ENCODE results near the gene TMBIM4.

TMBIM4 gene

DNA sequence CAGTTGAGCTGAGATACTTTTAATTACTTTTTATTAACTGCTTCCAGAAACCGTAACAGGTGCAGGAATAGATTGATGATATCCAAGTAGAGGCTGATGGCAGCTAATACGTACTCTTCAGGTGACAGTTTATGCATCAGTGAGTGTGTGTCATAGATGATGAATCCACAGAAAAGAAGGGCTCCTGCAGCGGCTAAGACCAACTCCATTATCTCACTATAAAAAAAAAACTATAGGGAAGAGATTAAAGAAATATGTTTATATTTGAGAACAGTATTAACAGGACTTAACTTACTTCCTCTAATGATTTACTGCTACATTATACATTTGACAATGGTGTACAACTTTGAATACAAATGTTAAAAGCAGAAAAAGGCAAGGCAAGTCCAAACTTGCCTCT is 31.9 kb downstream of the TMBIM4 start:
- DNase-seq: no peak

DNA sequence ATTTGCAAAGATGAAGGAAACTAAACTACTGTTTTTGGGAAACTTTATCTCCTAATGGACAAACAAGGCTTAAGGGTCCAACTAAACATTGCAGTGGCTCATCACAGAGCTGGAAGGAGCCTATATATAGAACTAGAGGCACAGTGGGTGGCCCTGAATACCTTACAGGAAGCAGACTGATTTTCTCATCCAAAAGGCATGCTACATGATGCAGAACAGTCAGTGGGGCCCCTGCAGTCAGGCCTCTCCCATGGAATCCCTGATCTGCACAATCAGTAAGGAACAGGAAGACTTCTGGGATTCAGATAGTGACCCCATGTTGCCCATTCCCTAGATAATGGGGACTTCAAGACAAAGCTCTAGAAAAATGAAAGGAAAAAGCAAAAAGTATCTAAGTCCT is 37.4 kb downstream of the TMBIM4 start:
- no peak for DNase-seq

GRCh38 chr12:66131067-66131688 is 38.6 kb downstream of the TMBIM4 start:
- DNase-seq: peak in 1 of 2 experiments; percentile 33

DNA sequence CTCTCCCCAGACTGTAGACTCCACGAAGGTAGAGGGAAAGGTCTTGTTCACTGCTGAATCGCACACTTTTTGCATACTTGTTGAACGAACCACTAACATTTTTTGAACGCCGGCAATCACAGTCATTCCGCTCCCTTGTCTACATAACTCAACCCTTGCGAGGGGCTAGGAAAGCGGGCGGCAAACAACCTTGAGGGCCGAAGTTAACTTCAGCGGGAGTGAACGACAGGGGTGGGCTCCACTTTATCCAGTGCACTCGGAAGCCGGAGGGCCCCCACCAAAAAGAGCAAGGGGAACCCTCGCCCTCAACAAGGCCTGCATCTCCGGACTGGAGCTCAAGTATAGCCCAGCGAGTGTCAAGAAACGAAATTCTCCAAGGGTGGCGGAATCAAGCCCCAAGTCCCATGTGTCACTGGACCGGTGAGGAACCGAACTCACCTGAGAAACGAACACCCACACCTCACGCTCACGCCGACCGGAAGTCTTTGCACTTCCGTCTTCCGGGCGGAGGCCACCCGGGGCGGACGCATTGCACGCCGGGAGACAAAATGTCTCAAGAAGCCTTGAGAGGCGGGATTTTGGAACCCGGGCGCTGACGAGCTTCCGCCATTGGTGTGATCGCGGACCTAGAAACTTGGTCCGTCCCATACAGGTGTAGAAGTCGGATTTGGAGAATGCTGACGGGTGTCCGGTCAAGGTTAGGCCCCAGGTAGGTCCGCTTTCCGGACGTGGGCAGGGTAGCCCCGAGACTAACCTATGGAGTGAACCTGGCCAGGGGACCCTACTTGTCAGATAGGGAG is 39.3 kb downstream of the TMBIM4 start, which contains the start of gene LLPH:
LLPH (minus strand) TSS at position 484 of the 800 bp plus-strand sequence. CDS start 1,644 bp downstream, outside the sequence.
- peak; percentile 87 to 95 for DNase-seq

DNA sequence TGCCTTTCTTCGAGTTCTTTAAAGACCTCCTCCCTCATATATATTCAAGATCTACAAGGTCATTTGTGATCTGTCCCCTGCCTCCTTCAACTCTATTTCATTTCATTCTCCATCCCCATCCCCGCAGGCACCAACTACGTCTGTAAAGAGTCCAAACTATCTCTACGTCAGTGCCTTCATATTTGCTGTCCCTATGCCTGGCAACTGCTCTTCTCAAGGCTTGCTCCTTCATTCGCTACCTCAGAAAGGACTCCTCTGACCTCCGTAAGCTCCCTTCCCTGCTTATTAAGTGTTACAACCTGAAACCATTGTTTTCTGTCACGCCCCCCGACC is 39.9 kb downstream of the TMBIM4 start:
- no peak for DNase-seq

DNA sequence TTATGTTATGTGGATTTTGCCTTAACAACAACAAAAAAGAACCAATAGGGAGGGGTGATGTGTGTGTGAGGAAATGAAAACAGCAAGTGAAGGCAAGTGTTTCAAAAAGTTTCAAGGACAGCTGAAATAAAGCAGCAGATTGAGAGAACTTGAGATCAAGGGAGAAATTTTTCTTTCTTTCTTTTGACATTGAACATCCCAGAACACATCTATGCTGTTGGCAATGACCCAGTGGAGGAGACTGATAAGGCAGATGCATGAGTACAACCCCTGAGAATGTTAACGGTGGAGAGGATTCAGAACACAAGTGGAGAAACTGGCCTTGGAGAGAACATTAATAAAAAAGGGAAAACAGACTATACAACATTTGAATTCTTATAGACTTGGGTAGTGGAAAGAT is 42.1 kb downstream of the TMBIM4 start:
- no peak for DNase-seq

- no peak for DNase-seq
Observed at GRCh38 chr12:66120477-66120876, 49.3 kb downstream of the TMBIM4 start.

GRCh38 chr12:66119870-66120241 is 49.9 kb downstream of the TMBIM4 start:
- no peak for DNase-seq

DNA sequence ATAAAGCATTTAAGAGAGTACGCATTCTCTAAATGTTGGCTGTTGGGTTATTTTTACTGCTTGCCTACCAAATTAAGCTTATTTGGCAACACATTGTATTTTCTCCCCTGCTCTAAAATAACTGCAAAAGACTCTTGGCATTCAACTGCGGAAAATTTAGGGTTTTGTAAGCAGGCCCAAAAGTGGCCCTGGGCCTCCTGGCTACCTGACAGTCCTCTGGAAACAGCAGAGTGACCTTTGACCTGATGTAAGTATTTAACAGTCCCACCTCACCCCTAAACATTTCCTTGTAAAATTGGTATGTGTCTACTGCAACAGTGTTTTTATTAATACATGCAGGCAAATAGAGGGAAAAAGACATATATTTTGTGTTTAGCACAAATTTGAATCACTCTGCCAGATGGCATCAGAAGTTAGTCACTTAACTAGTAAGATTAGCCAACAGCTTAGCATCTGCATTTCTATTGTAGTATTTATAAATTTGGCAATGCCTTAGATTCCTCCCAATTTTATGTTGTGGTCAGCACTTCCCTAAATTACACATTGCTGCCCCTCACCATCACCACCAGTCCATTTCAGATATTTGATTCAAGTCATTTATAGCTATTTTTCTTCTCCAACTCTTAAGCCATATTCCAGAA is 50.4 kb downstream of the TMBIM4 start:
- DNase-seq: no peak

DNA sequence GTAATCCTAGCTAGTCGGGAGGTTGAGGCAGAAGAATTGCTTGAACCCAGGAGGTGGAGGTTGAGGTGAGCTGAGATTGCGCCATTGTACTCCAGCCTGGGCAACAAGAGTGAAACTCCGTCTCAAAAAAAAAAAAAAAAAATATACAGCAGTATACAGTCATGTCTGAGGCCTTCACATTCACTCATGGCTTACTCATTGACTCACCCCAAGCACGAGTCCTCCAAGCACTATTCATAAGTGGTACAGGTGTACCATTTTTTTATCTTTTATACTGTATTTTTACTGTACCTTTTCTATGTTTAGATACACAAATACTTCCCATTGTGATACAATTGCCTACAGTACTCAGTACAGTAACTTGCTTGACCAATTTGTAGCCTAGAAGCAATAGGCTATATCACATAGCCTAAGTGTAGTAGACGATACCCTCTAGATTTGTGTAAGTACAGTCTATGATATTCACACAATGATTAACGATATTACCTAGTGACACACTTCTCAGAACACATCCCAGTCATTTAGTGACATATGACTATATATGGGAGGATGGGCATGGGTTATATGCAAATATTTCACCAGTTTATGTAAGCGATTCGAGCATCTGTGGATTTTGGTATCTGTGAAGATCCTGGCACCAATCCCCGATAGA is 51.4 kb downstream of the TMBIM4 start:
- no peak for DNase-seq

DNA sequence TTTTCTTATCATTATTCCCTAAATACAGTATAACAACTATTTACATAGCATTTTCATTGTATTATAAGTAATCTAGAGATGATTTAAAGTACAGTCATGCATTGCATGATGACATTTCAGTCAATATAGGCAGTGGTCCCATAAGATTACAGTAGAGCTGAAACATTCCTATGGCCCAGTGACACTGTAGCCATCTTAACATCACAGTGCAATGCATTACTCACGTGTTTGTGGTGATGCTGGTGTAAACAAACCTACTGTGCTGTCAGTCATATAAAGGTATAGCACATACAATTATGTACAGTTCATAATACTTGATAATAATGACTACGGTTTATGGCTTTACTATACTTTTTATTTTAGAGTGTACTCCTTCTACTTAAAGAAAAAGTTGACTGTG is 52.6 kb downstream of the TMBIM4 start:
- DNase-seq: no peak

- DNase-seq: no peak
Observed at GRCh38 chr12:66115071-66115600, 54.7 kb downstream of the TMBIM4 start.

- no peak for DNase-seq
Observed at GRCh38 chr12:66113471-66113870, 56.3 kb downstream of the TMBIM4 start.

GRCh38 chr12:66111605-66112004 is 58.2 kb downstream of the TMBIM4 start:
- no peak for DNase-seq

- no peak for DNase-seq
Observed at GRCh38 chr12:66109056-66109455, 60.7 kb downstream of the TMBIM4 start.

- DNase-seq: peak; percentile 7 to 37
Observed at GRCh38 chr12:66108386-66108785, 61.4 kb downstream of the TMBIM4 start.

DNA sequence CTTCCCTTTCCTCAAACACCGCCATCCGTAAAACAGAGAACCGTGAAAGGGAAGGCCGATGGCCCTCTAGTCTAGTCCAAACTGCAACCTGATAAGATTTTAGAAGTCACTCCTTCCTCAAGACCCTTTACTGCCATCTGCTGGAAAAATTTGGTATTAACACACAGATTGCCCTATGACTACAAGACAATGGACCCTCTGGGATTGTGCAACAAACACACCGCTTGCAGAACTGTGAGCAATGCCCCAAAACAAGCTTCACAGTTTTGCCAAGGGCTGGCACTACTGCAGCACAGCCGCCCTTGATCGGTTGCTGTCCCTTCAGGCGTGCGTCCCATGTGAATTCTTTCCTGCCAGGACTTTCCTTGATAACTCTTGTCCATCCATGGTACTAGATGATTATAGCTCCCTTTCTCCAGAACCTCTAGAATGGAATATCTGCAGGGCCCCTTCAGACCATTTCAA is 62.3 kb downstream of the TMBIM4 start:
- peak; percentile 75 to 93 for DNase-seq

DNA sequence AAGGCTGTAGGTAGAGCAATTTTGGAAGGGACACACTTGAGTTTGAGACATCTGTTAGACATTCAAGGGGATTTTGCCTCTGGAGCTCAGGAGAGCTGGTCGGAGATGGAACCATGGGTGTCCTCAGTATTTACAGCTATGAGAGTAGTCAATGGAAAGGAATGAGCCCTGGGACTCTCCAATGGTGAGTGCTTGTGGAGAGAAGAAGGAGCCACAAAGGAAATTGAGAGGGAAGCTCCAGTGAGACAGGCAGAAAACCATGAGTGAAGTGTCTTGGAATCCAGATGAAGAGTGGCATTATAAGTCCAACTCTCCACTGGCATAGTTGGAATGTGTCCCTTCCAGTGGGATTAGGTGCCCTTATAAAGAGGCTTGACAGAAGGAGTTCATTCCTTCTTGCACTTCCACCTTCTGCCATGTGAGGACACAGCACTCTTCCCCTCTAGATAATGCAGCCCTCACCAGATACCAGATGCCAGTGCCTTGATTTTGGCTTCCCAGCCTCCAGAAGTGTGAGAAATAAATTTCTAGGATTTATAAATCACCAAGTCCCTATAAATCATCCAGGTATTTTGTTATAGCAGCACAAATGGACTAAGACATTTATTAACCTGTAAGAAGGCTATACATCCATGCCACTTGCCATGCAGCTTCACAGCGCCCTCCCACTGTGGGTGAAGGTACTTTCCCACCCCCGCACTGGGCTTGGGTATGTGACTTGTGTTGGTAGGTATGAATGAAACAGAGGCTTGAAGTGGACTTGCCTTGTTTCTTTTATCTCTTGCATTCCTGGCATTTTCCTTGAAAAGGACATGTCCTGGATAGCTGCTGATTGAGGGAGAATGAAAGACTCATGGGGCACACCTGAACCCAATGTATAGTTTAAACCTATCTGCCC is 66.5 kb downstream of the TMBIM4 start:
- DNase-seq: no peak

DNA sequence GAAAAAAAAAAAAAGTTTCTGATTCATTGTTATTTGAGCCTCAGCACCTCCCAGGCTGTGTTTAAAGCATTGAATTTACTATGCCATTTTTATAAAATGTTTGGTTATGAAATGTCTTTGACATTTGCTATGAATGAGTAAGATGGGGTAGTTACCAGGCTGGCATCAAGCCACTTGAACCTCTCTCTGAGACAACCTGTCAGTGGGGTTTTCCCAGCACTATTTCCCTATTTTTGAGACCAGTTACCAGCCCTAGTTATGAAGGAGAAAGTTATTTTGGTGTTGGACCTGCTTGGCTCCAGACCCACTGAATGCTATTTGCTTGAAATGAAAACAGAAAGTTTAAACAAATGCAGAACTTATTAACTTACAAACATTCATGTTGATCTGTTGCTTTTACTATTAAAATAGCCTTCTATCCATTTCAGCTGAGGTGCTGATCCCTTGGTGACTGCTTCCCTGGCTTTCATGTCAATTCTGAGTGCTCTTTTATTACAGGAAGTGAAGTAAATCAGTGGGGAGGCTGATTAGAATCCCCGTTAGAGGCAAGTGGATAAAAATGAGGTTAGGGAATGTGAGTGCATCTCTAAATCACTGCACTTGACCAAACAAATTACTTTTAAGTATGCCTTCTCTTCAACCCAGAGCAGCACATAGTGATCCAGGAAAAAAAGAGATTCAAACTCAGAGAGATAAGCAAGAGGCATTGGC is 77.1 kb downstream of the TMBIM4 start:
- DNase-seq: no peak

DNA sequence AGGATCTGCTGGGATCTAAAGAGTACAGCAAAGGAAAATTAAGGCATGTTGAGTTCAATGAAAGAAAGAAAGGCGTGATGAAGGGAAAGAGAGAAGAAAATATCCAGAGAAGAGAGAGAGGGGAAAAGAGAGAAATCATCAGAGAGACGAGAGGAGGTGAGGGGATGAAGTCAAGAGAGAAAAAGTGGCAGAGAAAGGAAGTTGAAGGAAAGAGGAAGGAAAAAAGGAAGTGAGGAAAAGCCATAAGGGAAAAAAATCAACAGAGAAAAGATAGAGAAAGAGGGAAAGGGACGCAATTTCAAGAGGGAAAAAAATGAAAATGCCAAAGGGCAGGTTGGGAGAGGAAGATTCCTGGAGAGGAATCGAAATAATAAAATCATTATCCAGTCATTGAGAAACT is 79.6 kb downstream of the TMBIM4 start:
- no peak for DNase-seq

- DNase-seq: peak; percentile 36 to 74
Observed at GRCh38 chr12:66087365-66087943, 82.3 kb downstream of the TMBIM4 start.
